Amygdala (tissue), 56 donors: ENCODE data around the gene TFDP1.

Source experiments
- DNase-seq, 56 donors: peaks; one replicate each; lab custom pipeline; 2025; lab: John Stamatoyannopoulos, UW

Gene TFDP1

DNA sequence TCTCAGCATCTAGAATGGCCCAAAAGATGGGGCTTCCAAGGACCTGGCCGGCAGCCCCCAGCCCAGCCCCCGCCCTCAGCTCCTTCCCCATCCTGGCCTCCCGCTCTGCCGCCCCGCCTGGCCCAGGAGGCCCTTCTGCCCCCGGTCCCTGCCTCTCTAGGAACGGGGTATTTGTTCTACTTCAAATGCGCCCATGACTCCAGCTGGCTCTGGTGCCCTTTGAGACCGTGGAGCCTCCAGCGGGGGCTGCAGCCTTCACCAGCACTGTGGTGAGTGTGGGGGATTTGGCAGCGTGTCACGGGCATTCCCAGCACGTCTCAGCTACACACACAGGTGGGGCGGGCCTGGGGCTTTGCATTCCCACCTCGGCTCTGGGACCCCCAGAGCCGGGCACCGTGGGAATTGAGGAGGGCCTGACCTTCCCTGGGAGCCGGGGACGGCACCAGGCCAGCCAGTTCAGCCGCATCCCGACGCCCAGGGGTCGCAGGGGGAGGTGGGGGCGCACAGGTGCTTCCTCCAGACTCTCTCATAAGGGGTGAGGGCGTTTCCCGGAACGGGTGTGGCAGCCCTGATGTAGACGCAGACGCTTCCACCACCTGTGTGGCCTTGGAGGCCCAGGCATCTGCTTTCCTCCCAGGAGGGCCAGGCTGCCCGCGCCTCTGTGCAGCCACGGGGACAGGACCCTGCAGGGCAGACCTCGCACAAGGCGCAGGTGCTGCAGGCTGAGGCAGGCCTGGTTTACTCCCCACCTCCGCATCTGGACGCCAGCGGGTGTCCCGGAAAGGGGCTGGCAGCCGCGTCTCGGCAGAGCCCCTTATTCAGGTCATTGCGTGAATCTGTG is 72.5 kb downstream of the TFDP1 start:
- no peak for DNase-seq

- no peak for DNase-seq
These were observed 73.5 kb downstream of the TFDP1 start, which contains the start of gene ATP4B for GRCh38 chr13:113657851-113658741. Gene ATP4B (minus strand): TSS chr13:113658198. CDS start chr13:113658144, 54 bp downstream.

DNA sequence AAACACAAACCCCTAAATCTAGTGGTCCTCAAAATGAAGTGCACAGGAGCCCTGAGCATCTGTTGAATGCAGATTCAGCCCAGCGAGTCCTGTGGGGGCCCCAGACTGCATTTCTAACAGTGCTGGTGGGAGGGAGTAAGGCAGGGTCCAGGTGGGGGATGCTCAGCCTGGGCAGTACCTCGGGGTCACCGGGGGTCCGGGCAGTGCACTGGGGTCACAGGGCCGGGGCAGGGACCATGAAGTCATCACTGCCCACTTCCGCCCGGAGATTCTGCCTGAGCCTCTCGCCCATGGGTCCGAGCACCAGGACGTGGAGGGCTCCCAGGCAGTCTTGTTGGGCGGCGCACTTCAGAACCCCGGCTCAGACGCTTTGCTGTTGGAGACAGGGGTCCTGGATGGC is 74.3 kb downstream of the TFDP1 start:
- no peak for DNase-seq

- DNase-seq: no peak
These were observed 74.8 kb downstream of the TFDP1 start for GRCh38 chr13:113659337-113659736.

GRCh38 chr13:113660066-113660465 is 75.5 kb downstream of the TFDP1 start:
- DNase-seq: no peak

DNA sequence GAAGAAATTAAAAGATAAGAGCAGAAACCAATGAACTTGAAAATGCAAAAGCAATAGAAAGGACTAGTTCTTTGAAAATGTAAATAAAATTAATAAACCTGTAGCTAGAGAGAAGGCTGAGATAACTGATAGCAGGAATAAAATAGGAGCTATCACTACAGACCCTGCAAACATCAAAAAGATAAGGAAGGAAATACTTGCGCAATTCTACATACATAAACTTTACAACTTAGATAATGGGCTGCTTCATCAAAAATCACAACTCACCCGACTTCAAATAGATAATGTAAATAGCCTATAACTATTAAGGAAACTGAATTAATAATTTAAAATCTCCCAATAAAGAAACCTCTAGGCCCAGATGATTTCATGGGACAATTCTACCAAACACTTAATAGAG is 77.0 kb downstream of the TFDP1 start:
- no peak for DNase-seq

DNA sequence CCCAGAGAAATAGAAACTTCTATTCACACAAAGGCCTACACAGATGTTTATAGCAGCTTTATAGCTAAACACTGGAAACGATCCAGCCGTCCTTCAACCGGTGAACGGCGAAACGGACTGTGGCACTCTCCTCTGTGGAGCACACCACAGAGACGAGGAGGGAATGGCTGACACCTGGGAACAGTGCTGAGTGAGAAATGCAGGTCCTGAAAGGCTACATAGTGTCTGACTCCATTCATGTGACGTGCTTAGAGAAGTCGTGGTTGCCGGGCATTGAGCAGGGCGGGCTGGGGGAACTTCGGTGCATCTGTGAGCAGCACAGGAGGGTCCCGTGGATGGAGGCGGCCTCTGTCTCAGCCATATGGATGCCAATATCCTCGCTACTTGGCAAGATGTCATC is 79.4 kb downstream of the TFDP1 start:
- no peak for DNase-seq

DNA sequence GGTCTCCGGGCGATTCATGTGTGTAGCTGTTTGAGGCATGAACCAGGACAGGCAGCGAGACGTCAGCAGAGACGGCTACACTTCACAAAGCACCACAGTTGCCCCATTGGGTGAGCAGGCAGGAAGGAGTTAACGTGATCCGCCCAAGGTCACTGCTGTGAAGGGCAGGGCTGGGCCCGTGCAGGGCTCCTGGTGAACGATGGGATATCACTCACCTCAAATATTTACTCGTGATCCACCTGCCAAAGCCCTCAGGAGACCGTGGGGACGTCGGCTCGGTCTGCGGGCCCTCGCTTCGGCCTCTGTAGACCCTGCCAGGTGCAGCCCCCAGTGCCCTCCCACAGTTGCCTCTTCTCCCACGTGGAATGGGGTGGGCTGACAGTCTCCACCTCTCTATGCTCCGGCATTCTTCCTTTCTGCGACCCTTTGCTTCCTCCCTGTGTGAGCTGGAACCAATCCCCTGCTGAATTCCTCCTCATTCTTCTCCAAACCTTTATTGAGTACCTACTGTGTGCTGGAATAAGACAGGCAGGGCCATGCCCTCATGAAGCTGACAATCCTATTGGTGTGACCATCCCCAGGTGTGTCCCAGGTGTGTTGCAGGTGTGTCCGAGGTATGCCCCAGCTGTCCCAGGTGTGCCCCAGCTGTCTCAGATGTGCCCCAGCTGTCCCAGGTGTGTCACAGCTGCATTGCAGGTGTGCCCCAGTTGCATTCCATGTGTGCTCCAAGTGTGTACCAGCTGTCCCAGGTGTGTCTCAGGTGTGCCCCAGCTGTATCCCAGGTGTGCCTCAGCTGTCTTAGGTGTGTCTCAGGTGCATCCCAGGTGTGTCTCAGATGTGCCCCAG is 80.4 kb downstream of the TFDP1 start:
- DNase-seq: no peak

GRCh38 chr13:113665597-113666328 is 81.2 kb downstream of the TFDP1 start:
- no peak for DNase-seq

DNA sequence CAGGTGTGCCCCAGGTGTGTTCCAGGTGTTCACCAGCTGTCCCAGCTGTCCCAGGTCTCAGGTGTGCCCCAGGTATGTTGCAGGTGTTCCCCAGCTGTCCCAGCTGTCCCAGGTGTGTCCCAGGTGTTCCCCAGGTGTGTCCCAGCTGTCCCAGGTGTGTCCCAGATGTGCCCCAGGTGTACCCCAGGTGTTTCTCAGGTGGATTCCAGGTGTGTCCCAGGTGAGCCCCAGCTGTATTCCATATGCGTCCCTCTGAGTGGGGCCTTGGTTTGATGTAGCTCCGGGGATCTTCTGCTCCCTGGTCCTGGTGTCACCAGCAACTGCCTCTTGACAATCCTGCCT is 81.7 kb downstream of the TFDP1 start:
- no peak for DNase-seq

GRCh38 chr13:113666951-113667701 is 82.6 kb downstream of the TFDP1 start, which contains the start of gene GRK1:
Gene GRK1 (plus strand): TSS chr13:113667219. CDS start chr13:113667387, 168 bp downstream.
- no peak for DNase-seq

GRCh38 chr13:113667771-113668490 is 83.4 kb downstream of the TFDP1 start:
- no peak for DNase-seq

GRCh38 chr13:113668491-113668971 is 84.0 kb downstream of the TFDP1 start:
- no peak for DNase-seq

DNA sequence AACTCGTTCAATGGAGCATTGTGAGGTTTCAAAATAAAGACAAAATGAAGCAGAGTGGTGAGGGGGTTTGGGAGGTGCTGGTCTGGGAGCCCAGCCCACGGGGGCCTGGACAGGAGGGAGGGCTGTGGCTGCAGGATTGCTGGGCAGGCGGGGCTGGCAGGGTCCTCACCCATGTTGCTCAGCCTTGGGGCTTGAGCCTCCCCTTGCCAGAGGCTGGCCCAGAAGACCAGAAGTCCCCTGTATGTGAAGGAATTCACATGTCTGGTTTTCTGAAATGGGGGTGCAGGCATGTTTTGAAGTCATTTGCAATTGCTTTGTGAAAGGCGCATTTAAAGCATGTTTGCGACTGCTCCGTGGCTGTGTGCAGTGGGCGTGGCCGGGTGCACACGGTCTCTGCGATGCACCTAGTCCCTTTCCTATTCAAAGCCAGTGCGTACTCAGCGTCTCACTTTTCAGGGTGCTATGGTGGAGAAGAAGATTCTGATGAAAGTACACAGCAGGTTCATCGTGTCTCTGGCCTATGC is 84.7 kb downstream of the TFDP1 start:
- DNase-seq: no peak

GRCh38 chr13:113669755-113670341 is 85.3 kb downstream of the TFDP1 start:
- DNase-seq: no peak

- no peak for DNase-seq
These were observed 86.0 kb downstream of the TFDP1 start for GRCh38 chr13:113670541-113670940.
